Stimulated activated CD4-positive, alpha-beta T cell treated with anti-CD3 and anti-CD28 coated beads, Interleukin-4, amount 100 ng/mL, for 1 hour (primary cell): ENCODE data around the gene MBLAC1.

Experiments
- DNase-seq: peaks from one replicate; pipeline ENCODE4 v3.0.0-alpha.2; 2020

MBLAC1 gene

DNA sequence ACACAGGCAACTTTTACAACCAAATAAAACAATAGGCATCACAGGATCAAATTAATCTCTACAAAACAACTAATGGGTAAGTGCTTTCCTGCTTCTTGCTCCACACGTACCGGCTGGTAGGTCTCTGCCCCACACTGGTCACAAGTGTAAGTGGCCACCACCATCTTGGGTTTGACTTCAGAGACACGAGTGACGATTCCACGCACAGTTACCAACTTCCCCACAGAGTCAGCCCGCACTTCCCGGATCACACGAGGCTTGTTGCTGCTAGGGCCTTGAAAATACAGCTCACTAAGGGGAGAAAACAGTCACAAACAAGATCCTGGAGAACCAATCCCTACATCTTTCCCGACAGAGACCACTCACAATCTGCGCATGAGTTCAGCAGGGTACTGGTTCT, 27.9 kb upstream of the MBLAC1 start:
- DNase-seq: no peak

DNA sequence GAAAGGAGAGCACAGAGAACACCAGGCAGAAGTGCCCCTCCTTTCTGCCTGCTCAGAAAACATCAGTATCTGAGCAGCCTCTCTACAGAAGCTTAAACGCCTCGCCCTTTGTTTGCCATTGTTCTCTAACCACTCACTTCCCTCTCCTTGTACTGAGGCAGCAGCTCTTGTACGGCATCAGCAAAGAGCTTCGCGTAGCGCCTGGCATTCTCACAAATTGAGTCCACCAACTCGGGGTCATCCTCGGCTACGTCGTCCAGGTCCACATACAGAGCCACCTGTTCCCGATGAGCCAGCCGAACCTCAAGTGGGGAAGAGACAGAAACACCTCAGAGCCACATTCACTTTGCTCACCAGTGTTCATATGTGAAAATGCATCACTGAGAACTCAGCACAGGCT, 27.3 kb upstream of the MBLAC1 start:
- DNase-seq: no peak

DNA sequence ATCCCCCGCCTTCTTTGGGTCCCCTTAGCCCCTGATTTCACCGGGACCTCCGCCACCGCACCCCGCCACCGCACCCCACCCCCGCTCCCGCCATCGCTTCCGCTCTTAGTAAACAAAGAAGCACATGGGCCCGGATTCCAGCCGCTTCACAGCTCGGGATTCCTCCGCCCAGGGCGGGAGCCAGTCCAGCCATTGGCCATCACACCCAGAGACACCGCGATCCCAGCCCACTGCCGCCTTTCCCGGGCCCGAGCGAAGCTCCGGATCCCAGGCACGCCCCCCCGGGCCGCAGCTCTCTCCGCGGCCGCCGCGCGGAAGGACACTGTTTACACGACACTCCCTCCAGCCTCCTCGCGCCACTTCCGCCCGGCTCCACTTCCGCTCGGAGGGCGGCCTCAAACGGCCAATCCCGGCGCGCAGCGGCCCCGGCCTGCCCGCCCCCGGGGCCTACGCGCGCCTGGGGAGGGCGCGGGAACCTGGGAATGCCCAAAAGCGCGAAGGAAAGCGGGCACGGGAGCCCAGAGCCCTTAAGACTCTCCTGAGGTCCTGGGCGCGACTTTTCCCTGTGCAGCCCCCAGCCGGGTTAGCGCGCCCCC, 26.2 kb upstream of the MBLAC1 start:
- peak; percentile 86 for DNase-seq

DNA sequence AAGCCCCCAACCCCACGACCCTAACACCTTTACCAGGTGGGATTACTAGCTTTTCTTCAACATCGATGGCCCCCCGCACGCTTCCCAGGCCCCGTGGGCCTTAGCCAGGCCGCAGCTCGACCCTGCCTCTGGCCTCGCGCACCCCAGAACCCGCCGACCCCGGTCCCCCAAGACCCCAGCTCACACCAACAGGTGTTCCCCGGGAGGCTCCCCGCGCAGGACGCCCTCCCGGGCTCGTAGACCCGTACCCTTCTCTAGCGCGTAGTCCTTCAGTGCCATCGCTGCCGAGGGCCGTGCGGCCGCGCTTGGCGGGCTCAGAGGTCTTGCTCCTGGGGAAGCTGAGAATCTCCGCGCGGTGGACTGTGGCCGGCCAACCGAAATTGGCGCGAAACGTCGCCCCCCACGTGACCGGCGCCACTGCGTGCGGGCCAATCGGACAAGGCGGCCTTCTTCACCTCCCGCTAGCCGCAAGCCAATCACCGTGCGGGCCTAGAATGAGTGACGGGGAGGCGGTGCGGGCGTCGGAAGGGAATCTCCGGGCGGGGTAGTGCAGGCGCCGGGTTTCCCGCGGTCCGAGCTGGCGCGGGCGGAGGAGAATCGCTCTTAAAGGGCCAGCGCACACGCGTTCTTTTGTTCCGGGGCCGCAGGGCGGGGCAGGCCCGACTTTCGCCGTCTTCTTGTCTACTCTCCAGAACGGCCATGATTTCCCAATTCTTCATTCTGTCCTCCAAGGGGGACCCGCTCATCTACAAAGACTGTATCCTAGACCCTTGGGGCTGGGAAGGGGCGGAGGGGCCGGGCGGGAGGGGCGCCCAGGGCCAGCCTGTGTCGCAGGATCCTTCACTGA, 25.5 kb upstream of the MBLAC1 start, which contains the start of the genes AP4M1 and MCM7:
Gene AP4M1 (plus strand): TSS at position 628 of the 847 bp plus-strand sequence. CDS start 72 bp downstream, at position 700.
Gene MCM7 (minus strand): TSS at position 382 of the 847 bp plus-strand sequence. CDS start 103 bp downstream, at position 279.
- DNase-seq: peak; percentile 95

DNA sequence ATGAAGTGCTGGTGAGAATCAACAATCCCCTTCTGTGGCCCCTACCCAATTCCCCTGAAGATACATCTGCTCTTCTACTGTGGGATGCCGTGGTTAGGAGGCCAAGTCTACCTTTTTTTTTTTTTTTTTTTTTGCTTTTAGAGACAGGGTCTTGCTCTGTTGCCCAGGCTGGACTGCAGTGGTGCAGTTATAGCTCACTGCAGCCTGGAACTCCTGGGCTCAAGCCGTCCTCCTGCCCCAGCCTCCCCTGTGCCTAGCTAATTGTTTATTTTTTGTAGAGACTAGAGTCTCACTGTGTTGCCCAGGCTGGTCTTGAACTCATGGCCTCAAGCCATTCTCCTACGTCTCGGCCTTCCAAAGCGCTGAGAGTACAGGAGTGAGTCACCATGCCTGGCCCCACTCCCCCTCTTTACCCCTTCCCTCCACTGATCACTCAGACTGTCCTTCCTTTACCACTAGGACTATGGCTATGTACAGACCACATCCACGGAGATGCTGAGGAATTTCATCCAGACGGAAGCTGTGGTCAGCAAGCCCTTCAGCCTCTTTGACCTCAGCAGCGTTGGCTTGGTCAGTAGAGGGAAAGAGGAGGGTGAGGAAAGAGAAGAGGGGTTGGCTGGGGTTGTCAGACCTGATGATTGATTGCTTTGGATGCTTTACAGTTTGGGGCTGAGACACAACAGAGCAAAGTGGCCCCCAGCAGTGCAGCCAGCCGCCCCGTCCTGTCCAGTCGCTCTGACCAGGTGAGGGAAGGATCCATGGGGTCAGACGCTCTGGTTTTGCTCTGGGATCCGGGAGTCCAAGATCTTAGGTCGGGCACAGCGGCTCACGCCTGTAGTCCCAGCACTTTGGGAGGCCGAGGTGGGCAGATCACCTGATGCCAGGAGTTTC, 23.6 kb upstream of the MBLAC1 start:
- DNase-seq: no peak

DNA sequence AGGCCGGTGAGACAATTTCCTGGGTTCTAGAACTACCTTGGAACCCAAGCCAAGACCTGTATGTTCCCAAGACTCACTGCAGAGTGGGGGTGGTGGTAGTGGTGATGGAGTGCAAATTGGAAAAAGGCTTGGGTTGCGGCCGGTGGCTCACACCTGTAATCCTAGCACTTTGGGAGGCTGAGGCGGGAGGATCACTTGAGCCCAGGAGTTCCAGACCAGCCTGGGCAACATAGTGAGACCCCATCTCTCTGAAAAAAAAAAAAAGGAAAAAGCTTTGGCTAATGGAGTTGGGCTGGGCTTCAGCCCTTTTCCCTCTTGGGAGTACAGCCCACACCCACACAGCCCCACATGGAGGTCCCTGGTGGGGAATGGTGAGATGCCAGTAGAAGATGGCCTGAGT, 21.2 kb upstream of the MBLAC1 start:
- DNase-seq: no peak

DNA sequence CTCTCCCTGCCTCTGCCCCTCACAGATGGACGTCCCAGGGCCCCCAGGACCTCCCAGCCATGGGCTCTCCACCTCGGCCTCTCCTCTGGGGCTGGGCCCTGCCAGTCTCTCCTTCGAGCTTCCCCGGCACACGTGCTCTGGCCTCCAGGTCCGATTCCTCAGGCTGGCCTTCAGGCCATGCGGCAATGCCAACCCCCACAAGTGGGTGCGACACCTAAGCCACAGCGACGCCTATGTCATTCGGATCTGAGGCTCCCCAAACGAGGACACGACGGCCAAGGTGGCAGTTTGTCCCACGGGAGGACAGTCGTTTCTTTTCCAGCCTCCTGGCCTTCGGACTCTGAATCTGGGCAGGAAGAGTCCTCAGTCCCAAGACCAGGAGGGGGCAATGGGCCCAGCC, 20.1 kb upstream of the MBLAC1 start:
- DNase-seq: no peak

DNA sequence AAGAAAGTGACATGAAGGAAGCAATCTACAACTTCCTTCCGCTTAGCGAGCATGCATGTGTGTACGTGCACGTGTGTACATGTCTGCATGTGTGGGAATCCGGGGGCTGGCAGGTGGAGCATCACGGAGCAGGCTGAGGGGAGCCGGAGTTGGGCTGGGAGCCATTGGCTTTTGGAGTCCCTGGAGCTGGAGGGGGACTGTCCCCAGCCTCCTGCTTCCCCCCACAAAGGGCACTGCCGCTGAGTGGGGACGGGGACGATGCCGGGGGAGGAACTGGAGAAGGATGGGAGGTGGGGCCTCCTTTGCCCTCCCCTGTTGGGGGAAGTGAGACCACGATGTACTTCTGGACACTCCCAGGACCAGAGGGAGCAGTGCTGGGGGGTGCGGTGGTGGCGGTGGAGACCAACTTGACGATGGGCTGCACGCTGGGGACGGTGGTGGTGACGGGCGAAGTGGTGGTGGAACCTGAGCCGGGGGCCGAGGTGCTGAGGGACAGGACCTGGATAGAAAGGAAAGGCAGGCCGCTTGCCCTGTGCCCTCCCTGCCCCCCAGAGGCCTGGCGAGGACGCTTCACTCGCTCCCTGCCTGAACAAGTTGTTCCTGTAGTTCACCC, 19.5 kb upstream of the MBLAC1 start:
- DNase-seq: no peak

DNA sequence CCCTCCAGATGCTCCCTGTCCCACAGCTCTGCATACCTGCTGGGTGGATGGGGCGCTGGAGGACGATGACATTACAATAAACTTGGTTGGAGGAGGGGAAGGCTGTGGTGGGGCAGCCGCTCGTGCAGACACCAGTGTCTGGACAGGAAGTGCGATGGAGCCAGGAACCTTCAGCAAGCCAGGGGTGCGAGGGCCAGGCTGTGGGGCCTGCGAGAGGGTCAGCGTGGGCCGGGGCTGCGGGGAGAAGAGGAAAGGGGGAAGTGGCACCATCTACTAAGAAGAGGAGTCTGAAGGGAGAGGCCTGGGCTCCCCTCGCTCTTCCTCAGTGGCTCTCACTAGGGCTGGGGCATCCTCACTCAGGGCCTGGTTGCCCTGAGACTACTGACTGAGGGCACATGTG, 18.9 kb upstream of the MBLAC1 start:
- no peak for DNase-seq

DNA sequence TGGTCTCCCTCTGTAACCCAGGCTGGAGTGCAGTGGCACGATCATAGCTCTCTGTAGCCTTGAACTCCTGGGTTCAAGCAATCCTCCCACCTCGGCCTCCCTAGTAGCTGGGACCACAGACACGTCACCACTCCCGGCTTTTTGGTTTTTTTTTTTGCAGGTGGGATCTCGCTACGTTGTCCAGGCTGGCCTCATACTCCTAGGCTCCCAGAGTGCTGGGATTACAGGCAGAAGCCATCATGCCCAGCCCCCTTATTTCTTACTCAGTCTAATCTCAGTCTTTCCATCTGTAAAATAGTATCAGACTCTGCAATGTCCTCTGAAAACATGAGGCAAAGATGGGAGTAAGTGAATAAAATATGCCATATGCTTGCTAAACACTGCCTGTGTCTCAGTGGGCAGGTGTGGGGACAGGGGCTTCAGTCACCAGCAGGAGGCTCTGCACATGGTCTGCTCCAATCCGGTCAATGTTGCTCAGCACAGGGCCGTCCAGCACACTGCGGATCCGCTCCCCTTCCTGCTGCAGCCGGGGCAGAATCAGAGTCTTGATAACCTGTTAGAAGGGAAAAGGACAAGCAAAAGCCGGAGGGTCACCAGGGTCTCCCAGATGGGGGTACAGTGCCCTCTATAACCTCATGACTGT, 17.1 kb upstream of the MBLAC1 start:
- DNase-seq: no peak

DNA sequence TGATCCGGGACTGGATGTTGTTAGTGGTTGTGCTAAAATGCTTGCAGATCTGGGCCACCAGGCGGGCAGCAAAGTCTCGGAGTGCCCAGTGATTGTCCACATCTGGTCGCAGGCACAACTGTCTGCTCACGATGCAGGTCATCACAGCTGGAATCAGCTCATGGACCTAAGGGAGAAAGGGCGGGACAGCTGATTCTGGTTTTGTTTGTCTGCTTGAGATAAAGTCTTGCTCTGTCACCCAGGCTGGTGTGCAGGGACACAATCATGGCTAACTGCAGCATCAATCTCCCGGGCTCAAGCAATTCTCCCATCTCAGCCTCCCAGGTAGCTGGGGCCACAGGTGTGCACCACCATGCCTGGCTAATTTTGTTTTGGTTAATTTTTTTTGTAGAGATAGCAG, 15.6 kb upstream of the MBLAC1 start:
- no peak for DNase-seq

DNA sequence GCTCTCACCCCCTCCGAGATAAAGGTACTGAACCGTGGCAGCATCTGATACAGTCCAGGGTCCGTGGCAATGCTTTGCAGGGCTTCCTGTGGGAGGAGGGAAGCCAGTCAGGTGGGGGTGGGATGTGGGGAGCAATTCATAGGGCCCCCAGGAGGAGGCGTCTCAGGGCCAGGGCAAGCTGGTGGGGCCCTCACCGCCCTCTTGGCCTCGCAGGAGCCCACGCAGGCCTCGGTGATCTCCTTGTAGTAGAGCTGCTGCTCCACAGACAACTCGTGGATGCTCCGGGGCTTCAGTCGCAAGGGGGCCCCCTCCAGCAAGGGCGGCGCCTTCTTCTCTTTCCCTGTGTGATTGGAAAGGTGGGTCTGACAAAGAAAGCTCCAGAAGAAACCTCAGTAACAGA, 14.9 kb upstream of the MBLAC1 start:
- DNase-seq: no peak

DNA sequence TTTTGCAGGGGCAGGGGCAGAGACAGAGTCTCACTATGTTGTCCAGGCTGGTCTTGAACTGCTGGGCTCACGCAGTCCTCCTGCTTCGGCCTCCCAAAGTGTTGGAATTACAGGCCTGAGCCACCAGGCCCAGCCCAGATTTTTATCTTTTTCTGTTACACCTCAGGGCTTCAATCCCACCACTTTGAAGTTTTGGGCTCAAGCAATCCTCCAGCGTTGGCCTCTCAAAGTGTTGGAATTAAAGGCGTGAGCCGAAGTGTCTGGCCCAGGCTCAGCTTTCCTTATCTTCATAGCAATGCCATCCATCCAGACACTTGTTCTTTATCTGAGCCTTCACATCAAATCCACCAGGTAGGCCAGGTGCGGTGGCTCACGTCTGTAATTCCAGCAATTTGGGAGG, 11.7 kb upstream of the MBLAC1 start:
- no peak for DNase-seq

DNA sequence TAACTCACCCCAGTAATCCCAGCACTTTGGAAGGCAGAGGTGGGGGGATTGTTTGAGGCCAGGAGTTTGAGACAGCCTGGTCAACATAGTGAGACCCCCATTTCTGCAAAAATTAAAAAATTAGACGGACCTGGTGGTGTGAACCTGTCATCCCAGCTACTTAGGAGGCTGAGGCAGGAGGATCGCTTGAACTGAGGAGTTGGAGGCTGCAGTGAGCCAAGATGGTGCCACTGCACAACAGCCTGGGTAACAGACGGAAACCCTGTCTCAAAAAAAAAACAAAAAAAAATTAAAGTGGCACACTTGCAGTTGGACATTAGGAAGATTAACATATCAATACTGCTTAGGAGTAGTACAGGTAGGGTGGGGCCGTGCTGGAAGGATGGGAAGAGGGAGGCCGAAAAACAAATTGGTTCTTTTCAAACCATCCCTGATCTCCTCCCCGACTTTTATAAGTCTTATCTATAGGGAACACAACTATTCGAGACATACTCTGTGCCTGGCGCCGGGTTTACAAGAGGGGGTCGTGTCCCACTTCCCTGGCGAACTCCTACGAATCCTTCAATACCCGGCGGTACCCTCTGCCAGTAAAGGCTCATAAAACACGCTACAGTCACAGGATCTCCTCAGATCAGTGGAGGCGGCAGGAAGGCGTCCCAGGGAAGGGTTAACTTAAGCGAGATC, 8.2 kb upstream of the MBLAC1 start:
- DNase-seq: no peak

DNA sequence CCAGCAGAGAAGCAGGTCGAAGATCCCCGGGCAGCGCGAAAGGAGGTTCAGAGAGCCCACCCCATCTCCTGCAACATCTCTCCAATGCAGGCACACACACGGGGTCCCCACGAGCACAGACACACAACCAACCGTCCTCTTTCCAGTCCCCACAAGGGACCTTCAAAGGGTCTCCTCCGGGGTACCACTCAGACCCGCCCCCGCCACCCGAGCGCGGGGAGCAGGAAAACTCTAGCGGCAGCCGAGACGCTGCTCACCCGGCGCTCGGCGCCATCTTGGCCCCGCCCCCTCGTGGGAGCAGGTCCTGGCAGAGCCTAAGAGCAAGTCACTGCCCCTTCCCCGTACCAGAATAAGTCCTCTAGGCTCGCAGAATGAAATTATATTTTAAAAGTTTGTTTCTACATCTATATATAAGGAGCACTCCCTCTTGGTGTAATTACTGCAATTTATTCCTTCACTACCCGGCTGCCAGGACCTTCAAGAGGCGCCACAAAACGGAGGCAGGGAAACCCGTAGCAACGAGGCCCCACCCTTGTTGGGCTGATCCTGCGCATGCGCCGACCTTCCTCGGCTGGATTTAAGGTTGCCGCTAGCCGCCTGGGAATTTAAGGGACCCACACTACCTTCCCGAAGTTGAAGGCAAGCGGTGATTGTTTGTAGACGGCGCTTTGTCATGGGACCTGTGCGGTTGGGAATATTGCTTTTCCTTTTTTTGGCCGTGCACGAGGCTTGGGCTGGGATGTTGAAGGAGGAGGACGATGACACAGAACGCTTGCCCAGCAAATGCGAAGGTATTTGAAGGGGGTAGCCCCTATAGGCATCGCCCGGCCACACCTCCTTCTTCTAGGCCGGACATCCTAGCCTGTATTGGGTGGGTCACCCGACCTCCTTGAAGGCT, 7.4 kb upstream of the MBLAC1 start, which contains the start of the genes CNPY4 and TAF6:
Gene CNPY4 (plus strand): TSS at position 563 of the 898 bp plus-strand sequence. CDS start 111 bp downstream, at position 674.
Gene TAF6 (minus strand): TSS at position 287 of the 898 bp plus-strand sequence. CDS start 5,149 bp downstream, outside the sequence.
- peak; percentile 96 for DNase-seq

DNA sequence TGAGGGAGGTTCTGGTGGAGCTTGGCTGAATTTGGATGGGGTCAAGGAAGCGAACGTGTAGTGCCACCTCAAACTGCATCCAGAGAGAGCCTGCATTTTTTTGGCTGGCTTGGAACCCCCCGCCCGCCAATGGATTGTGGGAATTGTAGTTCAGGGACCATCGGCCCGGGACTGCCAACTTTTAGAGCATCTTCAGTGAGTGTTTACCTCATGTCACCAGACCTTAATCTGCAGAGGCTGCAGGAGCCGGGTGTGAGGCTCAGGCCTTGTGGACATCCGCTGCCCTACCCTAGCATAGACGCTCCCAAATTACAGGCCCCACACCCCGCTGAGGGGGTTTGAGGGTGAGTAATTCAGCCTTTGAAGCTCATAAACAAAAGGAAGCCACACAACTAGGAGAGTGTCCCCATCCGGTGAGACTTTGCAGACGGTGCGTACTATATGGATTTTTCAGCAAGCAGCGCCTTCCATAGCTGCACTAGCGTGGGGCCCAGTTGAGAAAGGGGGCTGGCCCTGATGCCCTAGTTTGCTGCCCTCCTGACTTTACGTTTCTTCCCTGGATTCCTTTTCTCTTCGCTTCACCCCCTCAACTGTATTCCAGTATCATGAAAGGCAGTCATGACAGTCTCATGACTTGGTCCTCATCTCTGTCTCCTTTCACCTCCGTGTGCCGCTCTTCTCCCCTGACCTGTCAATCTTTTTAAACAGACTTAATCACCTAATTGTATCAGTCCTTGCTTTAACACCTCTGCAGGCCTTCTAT, 6.6 kb upstream of the MBLAC1 start:
- DNase-seq: peak; percentile 66

DNA sequence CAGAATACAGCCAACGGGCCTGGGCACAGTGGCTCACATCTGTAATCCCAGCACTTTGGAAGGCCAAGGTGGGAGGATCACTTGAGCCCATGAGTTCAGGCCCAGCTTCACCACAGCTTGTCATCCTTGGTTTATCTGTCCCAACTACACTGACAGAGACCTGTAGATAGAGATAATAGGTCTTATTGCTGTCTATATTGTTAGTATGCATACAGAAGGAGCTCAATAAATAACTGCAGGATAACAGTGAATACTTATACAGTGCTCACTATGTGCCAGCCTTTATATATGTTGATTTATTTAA, 6.1 kb upstream of the MBLAC1 start:
- no peak for DNase-seq

DNA sequence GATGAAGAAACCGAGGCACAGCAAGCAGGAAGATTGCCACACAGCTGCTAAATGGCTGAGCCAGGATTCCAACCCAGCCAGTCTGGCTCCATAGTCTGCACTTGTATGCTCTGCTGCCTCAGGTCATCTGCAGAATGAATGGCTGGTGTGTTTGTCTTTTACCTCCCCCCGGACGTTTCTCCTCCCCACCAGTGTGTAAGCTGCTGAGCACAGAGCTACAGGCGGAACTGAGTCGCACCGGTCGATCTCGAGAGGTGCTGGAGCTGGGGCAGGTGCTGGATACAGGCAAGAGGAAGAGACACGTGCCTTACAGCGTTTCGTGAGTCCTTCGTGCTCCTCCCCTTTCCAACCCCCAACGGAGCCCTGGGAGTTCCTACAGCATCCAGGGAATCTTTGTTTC, 4.7 kb upstream of the MBLAC1 start:
- no peak for DNase-seq

DNA sequence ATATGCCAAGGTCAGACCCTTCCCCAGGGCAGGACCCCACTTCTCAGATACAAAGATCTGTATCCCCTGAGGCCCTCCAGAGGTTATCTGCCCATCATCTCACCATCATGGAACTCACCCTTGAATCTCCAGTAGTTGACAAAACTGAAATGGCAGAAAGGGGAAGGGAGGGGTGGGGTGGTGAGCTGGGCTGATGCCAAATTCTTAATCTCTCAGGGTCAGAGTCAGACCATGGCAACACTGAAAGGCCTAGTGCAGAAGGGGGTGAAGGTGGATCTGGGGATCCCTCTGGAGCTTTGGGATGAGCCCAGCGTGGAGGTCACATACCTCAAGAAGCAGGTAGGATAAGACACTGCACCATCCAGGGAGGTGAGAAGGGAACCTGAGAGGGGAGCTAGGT, 4.2 kb upstream of the MBLAC1 start:
- no peak for DNase-seq
